Mesendoderm (in vitro differentiated cells): ENCODE measurements around the gene ABAT.
"Not testable (repeated sequence)": the region's sequence is repeated elsewhere in the genome, so short reads cannot be mapped to it uniquely, and the experiment has no call there.

Experiments
- DNase-seq: peaks from one replicate; pipeline ENCODE4 v3.0.0; 2013
- H2AK5ac ChIP-seq: 2 replicates; pipeline ENCODE4 v1.6.1; 2013; ENCODE audit warnings: low read length, inconsistent platforms
- H2BK120ac ChIP-seq: 2 replicates; pipeline ENCODE4 v1.6.1; 2013; ENCODE audit warnings: low read depth, mild to moderate bottlenecking, low read length, moderate library complexity, mixed read lengths
- H2BK15ac ChIP-seq: replicated peaks from 2 replicates; pipeline ENCODE4 v1.6.1; 2013; ENCODE audit warnings: low read depth, mild to moderate bottlenecking, moderate library complexity
- H2BK5ac ChIP-seq: 2 replicates; pipeline ENCODE4 v1.6.1; 2013; ENCODE audit warnings: low read length, inconsistent platforms
- H3K18ac ChIP-seq: 2 replicates; pipeline ENCODE4 v1.6.1; 2013; ENCODE audit warnings: mild to moderate bottlenecking, low read length, mixed read lengths
- H3K23ac ChIP-seq: one replicate; pipeline ENCODE4 v1.6.1; 2013; ENCODE audit warnings: low read length
- H3K27ac ChIP-seq: 2 replicates; pipeline ENCODE4 v1.5.1; 2013; ENCODE audit warnings: low read depth, mild to moderate bottlenecking, inconsistent platforms, low read length, moderate library complexity
- H3K27me3 ChIP-seq: 2 replicates; pipeline ENCODE4 v1.6.1; 2013; ENCODE audit warnings: low read length, control low read depth, mild to moderate bottlenecking, inconsistent platforms; ENCODE audit not compliant: insufficient read depth, poor library complexity
- H3K36me3 ChIP-seq: 2 replicates; pipeline ENCODE4 v1.6.1; 2013; ENCODE audit warnings: low read length, inconsistent platforms; ENCODE audit not compliant: control insufficient read depth, insufficient read depth
- H3K4ac ChIP-seq: one replicate; pipeline ENCODE4 v1.6.1; 2013; ENCODE audit warnings: low read depth, mild to moderate bottlenecking, low read length, moderate library complexity
- H3K4me1 ChIP-seq: 2 replicates; pipeline ENCODE4 v1.6.1; 2013; ENCODE audit warnings: low read depth, low read length, inconsistent platforms; ENCODE audit not compliant: control insufficient read depth
- H3K4me2 ChIP-seq: 2 replicates; pipeline ENCODE4 v1.6.1; 2013; ENCODE audit warnings: low read length
- H3K4me3 ChIP-seq: 2 replicates; pipeline ENCODE4 v1.5.1; 2013; ENCODE audit warnings: mild to moderate bottlenecking, low read length
- H3K56ac ChIP-seq: one replicate; pipeline ENCODE4 v1.6.1; 2013; ENCODE audit warnings: low read length
- H3K79me1 ChIP-seq: 2 replicates; pipeline ENCODE4 v1.6.1; 2013; ENCODE audit warnings: low read length, inconsistent platforms
- H3K79me2 ChIP-seq: 2 replicates; pipeline ENCODE4 v1.6.1; 2013; ENCODE audit warnings: mild to moderate bottlenecking, low read length; ENCODE audit not compliant: control insufficient read depth, insufficient read depth
- H3K9ac ChIP-seq: 2 replicates; pipeline ENCODE4 v1.6.1; 2013; ENCODE audit warnings: low read length, inconsistent platforms
- H4K5ac ChIP-seq: one replicate; pipeline ENCODE4 v1.6.1; 2013; ENCODE audit warnings: low read length
- H4K8ac ChIP-seq: one replicate; pipeline ENCODE4 v1.6.1; 2013; ENCODE audit warnings: low read depth, mild to moderate bottlenecking, control low read depth, low read length, moderate library complexity
- WGBS: extraction: QIAGEN DNeasy Blood & Tissue Kit; methylation state at CpG from one replicate; pipeline ENCODE4 v1.1.7; 2013; ENCODE audit warnings: low lambda C conversion rate, missing lambda C conversion rate; ENCODE audit not compliant: insufficient coverage; ENCODE audit errors: extremely low coverage; 5-methylcytosine and 5-hydroxymethylcytosine counted together

Gene ABAT

DNA sequence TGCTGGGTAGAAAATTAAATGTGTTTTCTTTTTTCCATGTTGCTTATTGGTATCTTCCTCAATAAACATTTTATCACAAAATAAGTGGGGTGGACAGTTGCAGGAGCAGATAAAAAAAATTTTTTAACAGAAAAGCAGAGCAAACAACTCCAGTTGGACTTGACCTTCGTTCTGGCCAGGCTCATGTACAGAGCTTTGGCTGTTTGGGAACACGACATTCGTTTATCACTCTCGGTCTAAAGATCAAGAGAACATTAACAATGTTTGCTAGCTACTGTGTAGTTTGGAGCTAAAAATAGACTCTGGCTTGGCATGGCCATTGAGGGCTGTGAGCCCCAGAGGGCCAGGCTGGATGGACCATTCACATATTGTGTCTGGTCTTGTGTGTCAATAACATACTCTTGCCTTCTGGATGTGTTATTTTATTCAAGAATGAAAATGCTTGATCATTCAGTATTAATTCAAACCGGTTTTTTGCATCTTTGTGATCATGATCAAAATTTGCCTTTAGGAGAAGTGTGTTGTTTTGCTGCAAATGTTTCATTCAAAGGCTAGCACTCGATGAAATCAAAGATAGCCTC lies 66.4 kb downstream of the ABAT start:
- H3K79me1 ChIP-seq, result no peaks in the 10 kb centered on the region
- no peak overlapping the region for H2BK5ac ChIP-seq
- no peaks in the 10 kb centered on the region for H3K27me3 ChIP-seq
- H3K4me1 ChIP-seq, result no peaks in the 10 kb centered on the region
- H4K5ac ChIP-seq, result no peak overlapping the region
- H2BK120ac ChIP-seq, result no peak overlapping the region
- H3K27ac ChIP-seq, result no peak overlapping the region
- H4K8ac ChIP-seq, result no peak overlapping the region
- no peaks in the 10 kb centered on the region for H3K36me3 ChIP-seq
- no peak overlapping the region for H2BK15ac ChIP-seq
- no peak overlapping the region for H3K56ac ChIP-seq
- no peak for DNase-seq
- WGBS, result no CpG with 5 or more reads among the region's 6 CpGs
- H2AK5ac ChIP-seq, result no peak overlapping the region
- no peak overlapping the region for H3K4me2 ChIP-seq
- no peak overlapping the region for H3K4me3 ChIP-seq
- H3K23ac ChIP-seq, result no peak overlapping the region
- no peaks in the 10 kb centered on the region for H3K79me2 ChIP-seq
- no peak overlapping the region for H3K18ac ChIP-seq
- no peak overlapping the region for H3K9ac ChIP-seq
- H3K4ac ChIP-seq, result no peak overlapping the region

DNA sequence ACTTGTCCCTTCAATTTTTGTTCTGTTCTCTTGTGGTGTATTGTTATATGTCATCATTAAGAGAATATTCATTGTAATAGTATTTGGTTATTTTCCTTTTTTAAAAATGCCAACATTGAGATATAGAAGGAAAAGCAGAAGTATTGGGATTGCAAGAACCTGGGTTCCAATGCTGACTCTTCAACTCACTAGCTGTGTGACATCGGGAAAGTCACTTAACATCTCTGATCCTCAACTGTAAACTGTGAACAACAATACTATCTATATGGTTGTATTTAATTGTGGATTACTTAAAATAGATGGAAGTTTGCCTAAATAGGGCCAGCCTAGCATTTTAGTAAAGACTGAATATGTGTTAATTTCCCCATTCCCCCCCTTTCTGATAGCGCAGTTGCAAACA lies 67.2 kb downstream of the ABAT start:
- Histone ChIP-seq H3K56ac (no peak overlapping the region), H3K4me3 (no peak overlapping the region), H2AK5ac (no peak overlapping the region), H3K27ac (no peak overlapping the region), H2BK15ac (no peak overlapping the region), H4K8ac (no peak overlapping the region), H3K79me2 (no peaks in the 10 kb centered on the region), H3K79me1 (no peaks in the 10 kb centered on the region), H2BK120ac (no peak overlapping the region), H3K36me3 (no peaks in the 10 kb centered on the region), H3K4me2 (no peak overlapping the region), H3K18ac (no peak overlapping the region), H3K27me3 (no peaks in the 10 kb centered on the region), H3K23ac (no peak overlapping the region), H3K4me1 (no peaks in the 10 kb centered on the region), H2BK5ac (no peak overlapping the region), H3K4ac (no peak overlapping the region), H4K5ac (no peak overlapping the region), H3K9ac (no peak overlapping the region)
- no CpG with 5 or more reads among the region's 2 CpGs for WGBS
- DNase-seq, result no peak

DNA sequence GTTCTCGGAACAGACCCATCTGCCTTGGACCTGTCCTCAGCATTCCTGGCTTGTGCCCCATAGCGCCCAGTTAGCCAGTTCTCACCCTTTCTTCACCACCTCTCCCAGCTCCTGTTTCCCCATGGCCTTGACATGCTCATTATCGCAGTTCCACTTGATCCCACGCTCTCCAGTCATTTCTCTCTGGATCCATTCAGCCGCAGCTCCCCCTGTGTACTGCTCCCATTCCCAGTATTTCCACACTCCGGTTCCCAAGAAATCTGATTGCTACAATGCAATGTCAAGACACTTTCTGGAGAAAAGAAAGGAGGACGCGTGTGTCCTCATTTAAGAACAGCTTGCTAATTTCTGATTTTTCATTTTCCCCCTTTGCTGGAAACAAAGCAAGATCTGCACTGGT lies 67.7 kb downstream of the ABAT start:
- no peaks in the 10 kb centered on the region for H3K27me3 ChIP-seq
- WGBS, result no CpG with 5 or more reads among the region's 8 CpGs
- no peaks in the 10 kb centered on the region for H3K79me1 ChIP-seq
- H3K18ac ChIP-seq, result no peak overlapping the region
- H3K27ac ChIP-seq, result no peak overlapping the region
- no peaks in the 10 kb centered on the region for H3K36me3 ChIP-seq
- H4K8ac ChIP-seq, result no peak overlapping the region
- H3K4me1 ChIP-seq, result no peaks in the 10 kb centered on the region
- no peak overlapping the region for H2BK15ac ChIP-seq
- no peak overlapping the region for H4K5ac ChIP-seq
- DNase-seq, result no peak
- H3K79me2 ChIP-seq, result no peaks in the 10 kb centered on the region
- no peak overlapping the region for H3K4me2 ChIP-seq
- no peak overlapping the region for H3K9ac ChIP-seq
- H3K23ac ChIP-seq, result no peak overlapping the region
- H2AK5ac ChIP-seq, result no peak overlapping the region
- H3K56ac ChIP-seq, result no peak overlapping the region
- no peak overlapping the region for H3K4me3 ChIP-seq
- no peak overlapping the region for H2BK120ac ChIP-seq
- H3K4ac ChIP-seq, result no peak overlapping the region
- H2BK5ac ChIP-seq, result no peak overlapping the region

DNA sequence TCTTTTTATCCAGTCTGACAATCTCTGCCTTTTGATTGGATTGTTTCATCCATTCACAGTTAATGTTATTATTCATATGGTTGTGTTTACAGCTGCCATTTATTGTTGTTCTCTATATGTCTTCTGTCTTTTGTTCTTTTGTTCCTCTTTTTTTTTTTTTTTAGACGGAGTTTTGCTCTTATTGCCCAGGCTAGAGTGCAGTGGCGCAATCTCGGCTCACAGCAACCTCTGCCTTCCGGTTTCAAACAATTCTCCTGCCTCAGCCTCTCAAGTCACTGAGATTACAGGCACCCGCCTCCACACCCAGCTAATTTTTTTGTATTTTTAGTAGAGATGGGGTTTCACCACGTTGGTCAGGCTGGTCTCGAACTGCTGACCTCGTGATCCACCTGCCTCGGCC lies 74.5 kb downstream of the ABAT start:
- no CpG with 5 or more reads among the region's 9 CpGs for WGBS

DNA sequence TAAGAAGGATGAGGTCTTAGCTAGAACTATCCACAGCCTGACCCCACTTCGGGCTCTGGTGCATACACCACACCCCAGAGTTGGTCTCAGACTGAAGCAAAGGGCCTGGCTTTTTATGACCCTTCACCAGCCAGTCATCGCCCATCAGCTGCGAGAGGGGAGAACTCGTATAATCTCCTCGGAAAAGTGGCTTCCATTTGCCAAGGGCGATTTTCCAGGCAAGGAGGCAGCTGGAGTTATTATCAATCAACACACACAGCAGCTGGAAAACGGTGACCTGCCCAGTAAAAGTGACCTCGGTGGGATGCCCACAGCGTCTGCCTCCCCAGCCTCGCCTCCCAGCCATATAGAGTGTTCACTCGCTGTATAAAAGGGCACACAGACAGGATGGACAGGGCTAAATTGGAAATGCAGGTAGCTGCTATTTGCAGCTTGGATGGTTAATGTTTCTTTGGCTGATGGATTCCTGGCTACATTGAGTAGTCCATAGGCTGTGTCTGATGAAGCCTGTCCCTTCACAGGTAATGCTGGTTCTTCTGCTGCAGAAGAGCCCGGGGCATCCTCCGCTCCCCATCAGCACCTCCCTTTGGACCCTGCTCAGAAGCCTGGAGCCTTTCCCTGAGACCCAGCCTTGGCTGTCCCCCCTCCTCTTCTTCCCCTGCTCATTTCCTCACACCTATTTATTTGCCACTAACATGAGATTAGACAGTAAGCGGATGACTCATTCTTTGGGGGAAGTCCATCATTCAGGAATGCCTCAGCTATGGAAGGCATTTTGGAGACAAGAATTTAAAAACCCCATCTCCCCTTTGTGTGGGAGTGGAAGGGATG lies 77.3 kb downstream of the ABAT start:
- no peak overlapping the region for H4K5ac ChIP-seq
- H3K79me1 ChIP-seq, result no peaks in the 10 kb centered on the region
- no peak overlapping the region for H3K4me2 ChIP-seq
- H2BK120ac ChIP-seq, result no peak overlapping the region
- H3K56ac ChIP-seq, result no peak overlapping the region
- no peaks in the 10 kb centered on the region for H3K36me3 ChIP-seq
- no peak overlapping the region for H4K8ac ChIP-seq
- no peak overlapping the region for H3K23ac ChIP-seq
- no CpG with 5 or more reads among the region's 14 CpGs for WGBS
- no peak overlapping the region for H2BK15ac ChIP-seq
- peak overlapping the region; percentile 36 for H3K9ac ChIP-seq
- H3K27ac ChIP-seq, result no peak overlapping the region
- no peaks in the 10 kb centered on the region for H3K27me3 ChIP-seq
- H3K79me2 ChIP-seq, result no peaks in the 10 kb centered on the region
- H3K4me1 ChIP-seq, result peaks cover 6% of the 10 kb centered on the region
- no peak overlapping the region for H2AK5ac ChIP-seq
- no peak overlapping the region for H3K4ac ChIP-seq
- H3K18ac ChIP-seq, result no peak overlapping the region
- H2BK5ac ChIP-seq, result no peak overlapping the region
- H3K4me3 ChIP-seq, result no peak overlapping the region
- peak; percentile 93 for DNase-seq

More for the DNA sequence above, 74.5 kb downstream of the ABAT start:
- not testable (repeated sequence) for H3K4me3 ChIP-seq, H3K4me1 ChIP-seq, H4K8ac ChIP-seq, H4K5ac ChIP-seq, H3K79me2 ChIP-seq, DNase-seq, H3K18ac ChIP-seq, H3K4me2 ChIP-seq, H3K79me1 ChIP-seq, H3K27ac ChIP-seq, H3K56ac ChIP-seq, H3K36me3 ChIP-seq, H2BK15ac ChIP-seq, H3K23ac ChIP-seq, H3K27me3 ChIP-seq, H3K4ac ChIP-seq, H2BK120ac ChIP-seq, H3K9ac ChIP-seq, H2AK5ac ChIP-seq, H2BK5ac ChIP-seq
